Thyroid gland (tissue), 4 donors: ENCODE results near the gene PHGDH. TPM values are rescaled to one million over a fixed set of nuclear protein-coding genes. Genes with fewer than 3 reads are reported as not detected.
"Not testable (repeated sequence)": the region's sequence is repeated elsewhere in the genome, so short reads cannot be mapped to it uniquely, and the experiment has no call there.

ENCODE experiments used
- DNase-seq, 2 donors: peaks; one replicate each; pipeline ENCODE4 v3.0.0-alpha.2; 2019
- H3K27ac ChIP-seq, 3 donors: fragments of 200-600 bp; sonication (generic); 1 replicate in 2 of 3; 2 replicates in 1 of 3; pipeline ENCODE4 v1.5.1; 2016 to 2019; ENCODE audit warnings: mild to moderate bottlenecking in 1 of 3, moderate library complexity in 1 of 3
- H3K27me3 ChIP-seq: fragments of 200-600 bp; sonication (generic); one replicate; pipeline ENCODE4 v1.5.1; 2019
- H3K36me3 ChIP-seq, 2 donors: fragments of 200-600 bp; sonication (generic); one replicate each; pipeline ENCODE4 v1.5.1; 2016 to 2019
- H3K4me1 ChIP-seq, 2 donors: fragments of 200-600 bp; sonication (generic); one replicate each; pipeline ENCODE4 v1.5.1; 2017 to 2019
- H3K4me3 ChIP-seq, 3 donors: fragments of 200-600 bp; sonication (generic); replicated peaks in 1 of 3; 1 replicate in 2 of 3; 2 replicates in 1 of 3; pipeline ENCODE4 v1.5.1; 2016; ENCODE audit warnings: mild to moderate bottlenecking in 1 of 3
- H3K9me3 ChIP-seq: fragments of 200-600 bp; sonication (generic); one replicate; pipeline ENCODE4 v1.5.1; 2017
- POLR2A ChIP-seq, 2 donors: fragments of 450-650 bp; IDR thresholded peaks; one replicate each; pipeline ENCODE4 v1.6.1; 2017; ENCODE audit warnings: antibody characterized with exemption in 2 of 2, mild to moderate bottlenecking in 2 of 2, moderate library complexity in 1 of 2
- WGBS, 2 donors: methylation state at CpG; one replicate each; pipeline ENCODE4 v1.1.5; 2017; 5-methylcytosine and 5-hydroxymethylcytosine counted together
- intact Hi-C: fragments of 100-400 bp; cut with DNase I; formaldehyde crosslinking; loops from one replicate; pipeline ENCODE4 v1.15.1; 2023
- total RNA-seq, 4 donors: library from RNA; depleted of rRNA; stranded (reverse); fragments of >200 nt; gene quantifications; one replicate each; pipeline ENCODE4 v1.2.3, GENCODE V29; 2016
- TF ChIP-seq, protein P1 (sequence below), 6 experiments: fragments of 200-600 bp in 3 of 6; fragments of 450-650 bp in 3 of 6; sonication (generic) in 3 of 6; IDR thresholded peaks; one replicate each; pipeline ENCODE4 v1.5.1; 2016 to 2019; ENCODE audit warnings: antibody characterized with exemption in 6 of 6, mild to moderate bottlenecking in 2 of 6, inconsistent platforms in 1 of 6, moderate library complexity in 1 of 6

Gene PHGDH
- total RNA-seq, 4 donors from 2014 or later, result 36.0 to 308 (median 102) TPM

GRCh38 chr1:119783354-119784185, 71.8 kb downstream of the PHGDH start:
- Histone ChIP-seq H3K4me1 (peaks cover 30 to 33% of the 10 kb centered on the region in 2 donors), H3K36me3 (no peaks in the 10 kb centered on the region), H3K4me3 (no peak overlapping the region), H3K27ac (peak overlapping the region; percentile 1 to 57 (median 54)), H3K27me3 (no peaks in the 10 kb centered on the region), H3K9me3 (no peaks in the 10 kb centered on the region)
- 77 to 86% methylated on average over 6 of the region's 6 CpGs for WGBS, 2 donors
- no peak for TF ChIP-seq POLR2A (IDR thresholded peaks at IDR 0.05)
- TF ChIP-seq, protein P1, sequence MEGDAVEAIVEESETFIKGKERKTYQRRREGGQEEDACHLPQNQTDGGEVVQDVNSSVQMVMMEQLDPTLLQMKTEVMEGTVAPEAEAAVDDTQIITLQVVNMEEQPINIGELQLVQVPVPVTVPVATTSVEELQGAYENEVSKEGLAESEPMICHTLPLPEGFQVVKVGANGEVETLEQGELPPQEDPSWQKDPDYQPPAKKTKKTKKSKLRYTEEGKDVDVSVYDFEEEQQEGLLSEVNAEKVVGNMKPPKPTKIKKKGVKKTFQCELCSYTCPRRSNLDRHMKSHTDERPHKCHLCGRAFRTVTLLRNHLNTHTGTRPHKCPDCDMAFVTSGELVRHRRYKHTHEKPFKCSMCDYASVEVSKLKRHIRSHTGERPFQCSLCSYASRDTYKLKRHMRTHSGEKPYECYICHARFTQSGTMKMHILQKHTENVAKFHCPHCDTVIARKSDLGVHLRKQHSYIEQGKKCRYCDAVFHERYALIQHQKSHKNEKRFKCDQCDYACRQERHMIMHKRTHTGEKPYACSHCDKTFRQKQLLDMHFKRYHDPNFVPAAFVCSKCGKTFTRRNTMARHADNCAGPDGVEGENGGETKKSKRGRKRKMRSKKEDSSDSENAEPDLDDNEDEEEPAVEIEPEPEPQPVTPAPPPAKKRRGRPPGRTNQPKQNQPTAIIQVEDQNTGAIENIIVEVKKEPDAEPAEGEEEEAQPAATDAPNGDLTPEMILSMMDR (IDR thresholded peaks at IDR 0.05), result no peak
- intact Hi-C loops, result no loop called here
- no peak for DNase-seq

- peak; percentile 14 to 27 for DNase-seq
- Histone ChIP-seq H3K27me3 (no peaks in the 10 kb centered on the region), H3K4me1 (peaks cover 24 to 25% of the 10 kb centered on the region in 2 donors), H3K36me3 (no peaks in the 10 kb centered on the region), H3K27ac (peak overlapping the region in 1 of 3 donors; percentile 7), H3K4me3 (no peak overlapping the region), H3K9me3 (no peaks in the 10 kb centered on the region)
- TF ChIP-seq, protein P1 (IDR thresholded peaks at IDR 0.05), result no peak
- no peak for TF ChIP-seq POLR2A (IDR thresholded peaks at IDR 0.05)
- WGBS, 2 donors, result 75 to 91% methylated on average over 3 of the region's 3 CpGs
- intact Hi-C loops, result no loop called here
These were observed 72.6 kb downstream of the PHGDH start for GRCh38 chr1:119784191-119784781.

DNA sequence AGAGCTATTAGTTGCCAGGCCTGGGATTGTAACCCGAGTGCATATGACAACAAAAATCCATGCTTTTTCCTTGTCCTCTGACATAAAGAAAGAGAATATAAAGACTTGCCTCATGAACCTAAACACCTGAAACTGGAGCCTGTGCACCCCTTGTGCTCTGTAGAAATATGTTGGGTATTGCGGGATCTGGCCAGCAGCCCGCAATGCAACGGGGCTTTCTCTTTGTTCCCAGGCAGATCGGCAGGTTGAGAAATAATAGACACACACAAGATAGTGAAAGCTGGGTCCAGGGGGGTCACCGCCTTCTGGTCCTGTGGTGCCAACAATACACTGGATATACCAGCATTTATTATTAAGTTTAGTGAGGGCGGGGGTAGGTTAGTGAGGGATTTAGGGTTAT, 74.3 kb downstream of the PHGDH start:
- H3K27ac ChIP-seq, H3K36me3 ChIP-seq, H3K9me3 ChIP-seq, H3K27me3 ChIP-seq, intact Hi-C loops, DNase-seq, H3K4me3 ChIP-seq: not testable (repeated sequence)
- WGBS, 2 donors, result 72 to 73% methylated on average over 7 of the region's 7 CpGs
- H3K4me1 ChIP-seq, result peaks cover 12 to 16% of the 10 kb centered on the region in 2 donors

GRCh38 chr1:119786473-119787050, 74.8 kb downstream of the PHGDH start:
- H3K4me1 ChIP-seq, result peaks cover 8 to 12% of the 10 kb centered on the region in 2 donors
- H3K27me3 ChIP-seq, H3K9me3 ChIP-seq, intact Hi-C loops, H3K36me3 ChIP-seq, H3K27ac ChIP-seq, DNase-seq, H3K4me3 ChIP-seq: not testable (repeated sequence)
- 85 to 90% methylated on average over 4 of the region's 4 CpGs for WGBS, 2 donors

DNA sequence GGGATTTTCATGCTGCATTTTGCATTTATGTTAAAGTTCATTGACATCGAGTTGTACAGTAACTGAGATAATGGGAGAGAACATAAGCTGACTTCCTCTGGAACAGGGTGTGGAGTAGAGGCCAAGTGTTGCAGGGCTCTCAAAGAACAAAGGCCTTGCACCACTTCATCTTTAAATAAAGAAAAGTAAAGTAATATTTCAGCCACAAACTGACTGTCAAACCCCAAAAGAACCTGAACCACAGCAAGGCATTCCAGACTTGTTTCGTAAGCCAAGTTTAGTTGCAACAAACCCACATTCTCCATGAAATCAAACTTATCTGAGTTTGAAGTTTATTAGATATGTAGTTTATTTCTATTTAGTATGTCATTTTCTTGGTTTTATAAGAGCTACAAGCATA, 76.0 kb downstream of the PHGDH start:
- DNase-seq, result no peak
- H3K9me3 ChIP-seq, result no peaks in the 10 kb centered on the region
- H3K27me3 ChIP-seq, result no peaks in the 10 kb centered on the region
- peaks cover 5 to 9% of the 10 kb centered on the region in 2 donors for H3K4me1 ChIP-seq
- no peak overlapping the region for H3K27ac ChIP-seq
- intact Hi-C loops, result no loop called here
- H3K4me3 ChIP-seq, result no peak overlapping the region
- WGBS, 2 donors, result 70 to 77% methylated on average over 2 of the region's 2 CpGs
- H3K36me3 ChIP-seq, result no peaks in the 10 kb centered on the region
- TF ChIP-seq, protein P1 (IDR thresholded peaks at IDR 0.05), result no peak
- no peak for TF ChIP-seq POLR2A (IDR thresholded peaks at IDR 0.05)
